Smooth muscle cell (in vitro differentiated cells): ENCODE measurements around the gene DYNC1I1. TPM values are rescaled to one million over a fixed set of nuclear protein-coding genes. Genes with fewer than 3 reads are reported as not detected.

Experiments
- DNase-seq: peaks from one replicate; lab custom pipeline; 2025; ENCODE audit not compliant: unreplicated experiment; lab: John Stamatoyannopoulos, UW
- H2AFZ ChIP-seq: fragments of 200-600 bp; sonication (generic); 2 replicates; pipeline ENCODE4 v1.6.0; 2016; ENCODE audit warnings: antibody characterized with exemption, low read depth, mild to moderate bottlenecking
- H3F3A ChIP-seq: fragments of 200-600 bp; sonication (generic); 2 replicates; pipeline ENCODE4 v1.6.0; 2017; ENCODE audit warnings: antibody characterized with exemption, low read depth
- H3K27ac ChIP-seq: fragments of 200-600 bp; sonication (generic); 2 replicates; pipeline ENCODE4 v1.5.1; 2016; ENCODE audit warnings: low read depth, mild to moderate bottlenecking
- H3K27me3 ChIP-seq: fragments of 200-600 bp; sonication (generic); 2 replicates; pipeline ENCODE4 v1.6.1; 2016; ENCODE audit warnings: low read depth, mild to moderate bottlenecking
- H3K36me3 ChIP-seq: fragments of 200-600 bp; sonication (generic); 2 replicates; pipeline ENCODE4 v1.5.1; 2016; ENCODE audit warnings: low read depth
- H3K4me1 ChIP-seq: fragments of 200-600 bp; sonication (generic); 2 replicates; pipeline ENCODE4 v1.5.1; 2016; ENCODE audit warnings: low read depth
- H3K4me2 ChIP-seq: fragments of 200-600 bp; sonication (generic); 2 replicates; pipeline ENCODE4 v1.6.0; 2016; ENCODE audit warnings: mild to moderate bottlenecking
- H3K4me3 ChIP-seq: fragments of 200-600 bp; sonication (generic); 2 replicates; pipeline ENCODE4 v1.5.1; 2016; ENCODE audit warnings: mild to moderate bottlenecking
- H3K79me2 ChIP-seq: fragments of 200-600 bp; sonication (generic); 2 replicates; pipeline ENCODE4 v1.6.0; 2016; ENCODE audit warnings: low read depth, mild to moderate bottlenecking
- H3K9ac ChIP-seq: fragments of 200-600 bp; sonication (generic); 2 replicates; pipeline ENCODE4 v1.6.0; 2016; ENCODE audit warnings: low read depth
- H3K9me3 ChIP-seq: fragments of 200-600 bp; sonication (generic); replicated peaks from 2 replicates; pipeline ENCODE4 v1.5.1; 2016; ENCODE audit warnings: low read depth
- H4K20me1 ChIP-seq: fragments of 200-600 bp; sonication (generic); 2 replicates; pipeline ENCODE4 v1.6.0; 2016; ENCODE audit warnings: low read depth
- WGBS: methylation state at CpG from one replicate; pipeline ENCODE4 v1.1.7; 2016; ENCODE audit warnings: low lambda C conversion rate; 5-methylcytosine and 5-hydroxymethylcytosine counted together
- polyA plus RNA-seq: library from polyadenylated mRNA; unstranded; fragments of >200 nt; fragmentation: Nextera tagmentation; extraction: Ambion mirVana; gene quantifications from 2 replicates; pipeline ENCODE4 v1.2.1, GENCODE V29; 2016
- total RNA-seq: library from RNA; depleted of rRNA; stranded (reverse); fragments of >200 nt; gene quantifications from 2 replicates; pipeline ENCODE4 v1.2.3, GENCODE V29; 2014
- TF ChIP-seq, protein P1 (sequence below): fragments of 200-600 bp; sonication (generic); IDR thresholded peaks from 2 replicates; pipeline ENCODE4 v1.5.1; 2017; ENCODE audit warnings: borderline replicate concordance, mild to moderate bottlenecking, antibody characterized with exemption; ENCODE audit not compliant: insufficient read depth, poor library complexity, severe bottlenecking

DYNC1I1 gene
- total and polyA plus RNA-seq, 2 experiments from 2014 or later, result 1.1 to 2.4 TPM

- Histone ChIP-seq H3K4me2 (no peak overlapping the region), H3K4me3 (no peak overlapping the region), H3K27ac (no peak overlapping the region), H3K4me1 (no peaks in the 10 kb centered on the region), H4K20me1 (no peaks in the 10 kb centered on the region), H3K9ac (no peak overlapping the region), H3K27me3 (no peaks in the 10 kb centered on the region), H2AFZ (no peak overlapping the region), H3K9me3 (no peaks in the 10 kb centered on the region), H3K36me3 (no peaks in the 10 kb centered on the region), H3K79me2 (no peaks in the 10 kb centered on the region), H3F3A (no peaks in the 10 kb centered on the region)
- WGBS, result 74% methylated on average over 1 of the region's 1 CpG
- no peak for DNase-seq
- TF ChIP-seq, protein P1, sequence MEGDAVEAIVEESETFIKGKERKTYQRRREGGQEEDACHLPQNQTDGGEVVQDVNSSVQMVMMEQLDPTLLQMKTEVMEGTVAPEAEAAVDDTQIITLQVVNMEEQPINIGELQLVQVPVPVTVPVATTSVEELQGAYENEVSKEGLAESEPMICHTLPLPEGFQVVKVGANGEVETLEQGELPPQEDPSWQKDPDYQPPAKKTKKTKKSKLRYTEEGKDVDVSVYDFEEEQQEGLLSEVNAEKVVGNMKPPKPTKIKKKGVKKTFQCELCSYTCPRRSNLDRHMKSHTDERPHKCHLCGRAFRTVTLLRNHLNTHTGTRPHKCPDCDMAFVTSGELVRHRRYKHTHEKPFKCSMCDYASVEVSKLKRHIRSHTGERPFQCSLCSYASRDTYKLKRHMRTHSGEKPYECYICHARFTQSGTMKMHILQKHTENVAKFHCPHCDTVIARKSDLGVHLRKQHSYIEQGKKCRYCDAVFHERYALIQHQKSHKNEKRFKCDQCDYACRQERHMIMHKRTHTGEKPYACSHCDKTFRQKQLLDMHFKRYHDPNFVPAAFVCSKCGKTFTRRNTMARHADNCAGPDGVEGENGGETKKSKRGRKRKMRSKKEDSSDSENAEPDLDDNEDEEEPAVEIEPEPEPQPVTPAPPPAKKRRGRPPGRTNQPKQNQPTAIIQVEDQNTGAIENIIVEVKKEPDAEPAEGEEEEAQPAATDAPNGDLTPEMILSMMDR, result no peak
These were observed 225.3 kb downstream of the DYNC1I1 start for GRCh38 chr7:95997632-95998031.

DNA sequence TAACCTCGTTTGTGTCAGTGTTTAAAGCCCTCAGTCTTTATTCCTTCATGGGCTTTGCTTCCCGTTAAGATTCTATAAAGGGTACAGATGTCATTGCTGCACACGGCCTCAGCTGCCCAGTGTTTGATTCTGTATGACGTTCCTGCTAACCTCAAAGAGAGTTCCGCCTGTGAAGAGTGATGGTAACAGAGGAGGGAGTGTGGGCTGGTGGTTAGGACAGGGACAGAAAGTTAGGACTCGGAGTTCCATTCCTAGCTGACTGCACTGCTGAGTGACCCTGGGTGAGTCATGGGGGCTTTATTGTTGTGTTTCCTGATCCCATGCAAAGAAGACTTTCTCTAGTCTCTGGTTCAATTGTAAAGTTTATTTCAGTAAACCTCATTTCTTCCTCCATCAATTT lies 227.1 kb downstream of the DYNC1I1 start:
- H3K4me3 ChIP-seq, result no peak overlapping the region
- TF ChIP-seq, protein P1, result no peak
- H3K9ac ChIP-seq, result no peak overlapping the region
- H3F3A ChIP-seq, result no peaks in the 10 kb centered on the region
- no peak overlapping the region for H3K27ac ChIP-seq
- H3K27me3 ChIP-seq, result no peaks in the 10 kb centered on the region
- no peaks in the 10 kb centered on the region for H3K79me2 ChIP-seq
- H3K9me3 ChIP-seq, result no peaks in the 10 kb centered on the region
- no peaks in the 10 kb centered on the region for H4K20me1 ChIP-seq
- no peak overlapping the region for H3K4me2 ChIP-seq
- DNase-seq, result no peak
- no peak overlapping the region for H2AFZ ChIP-seq
- H3K4me1 ChIP-seq, result no peaks in the 10 kb centered on the region
- H3K36me3 ChIP-seq, result no peaks in the 10 kb centered on the region
- WGBS, result 74% methylated on average over 6 of the region's 6 CpGs

- Histone ChIP-seq H3K27me3 (no peaks in the 10 kb centered on the region), H3K4me2 (no peak overlapping the region)
- DNase-seq, result no peak
These were observed 232.2 kb downstream of the DYNC1I1 start for GRCh38 chr7:96004578-96004977.

DNA sequence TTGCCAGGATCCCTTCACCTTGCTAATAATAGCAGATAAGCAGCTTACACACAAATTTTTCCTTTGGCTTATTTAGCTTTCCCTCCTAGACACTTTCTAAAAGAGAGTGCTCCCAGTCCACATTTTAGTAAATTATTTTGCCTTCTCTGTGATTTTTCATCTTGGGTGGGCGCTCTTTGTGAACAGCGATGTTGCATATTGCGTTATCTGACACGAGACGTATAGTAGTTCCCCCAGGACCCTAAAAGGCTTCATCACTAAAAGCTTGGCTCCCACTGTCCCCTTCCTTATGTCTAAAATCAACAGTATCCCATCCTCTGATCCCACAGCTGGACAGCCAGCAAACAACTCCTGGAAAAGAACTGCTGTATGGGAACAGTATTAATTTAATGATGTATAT lies 232.9 kb downstream of the DYNC1I1 start:
- no peak for DNase-seq
- Histone ChIP-seq H3K4me2 (no peak overlapping the region), H3K4me1 (no peaks in the 10 kb centered on the region), H3K27ac (no peak overlapping the region), H3K79me2 (no peaks in the 10 kb centered on the region), H2AFZ (no peak overlapping the region), H3K9me3 (no peaks in the 10 kb centered on the region), H3K4me3 (no peak overlapping the region), H3K36me3 (no peaks in the 10 kb centered on the region), H3K9ac (no peak overlapping the region), H3K27me3 (no peaks in the 10 kb centered on the region), H4K20me1 (no peaks in the 10 kb centered on the region), H3F3A (no peaks in the 10 kb centered on the region)
- WGBS, result 95% methylated on average over 5 of the region's 5 CpGs
- TF ChIP-seq, protein P1, result no peak

More at GRCh38 chr7:96004578-96004977, 232.2 kb downstream of the DYNC1I1 start:
- H3K36me3 ChIP-seq, result no peaks in the 10 kb centered on the region
- no peaks in the 10 kb centered on the region for H3F3A ChIP-seq
- H3K4me3 ChIP-seq, result no peak overlapping the region
- TF ChIP-seq, protein P1, result no peak
- no peaks in the 10 kb centered on the region for H3K9me3 ChIP-seq
- H3K27ac ChIP-seq, result no peak overlapping the region
- no peaks in the 10 kb centered on the region for H3K4me1 ChIP-seq
- no peak overlapping the region for H2AFZ ChIP-seq
- H3K9ac ChIP-seq, result no peak overlapping the region
- H3K79me2 ChIP-seq, result no peaks in the 10 kb centered on the region
- no peaks in the 10 kb centered on the region for H4K20me1 ChIP-seq
